ENCODE measurements around the gene TNFRSF1A.
"Not testable (repeated sequence)": the region's sequence is repeated elsewhere in the genome, so short reads cannot be mapped to it uniquely, and the experiment has no call there.

Gene TNFRSF1A

GRCh38 chr12:6294156-6295093 lies 47.5 kb downstream of the TNFRSF1A start:
- no peak overlapping the region for H3K27ac ChIP-seq
- no peak overlapping the region for H3K4me3 ChIP-seq (ENCODE audit: low read depth in 1 of 2, low read length in 1 of 2)

GRCh38 chr12:6292606-6293005 lies 49.3 kb downstream of the TNFRSF1A start:
- Histone ChIP-seq H3K4me1 (ENCODE audit: control insufficient read depth in 1 of 2, insufficient read depth in 1 of 2, low read depth in 1 of 2, low read length in 1 of 2) (no peaks in the 10 kb centered on the region), H3K27ac (no peak overlapping the region), H3K27me3 (no peaks in the 10 kb centered on the region), H3K36me3 (no peaks in the 10 kb centered on the region), H3K9me3 (no peaks in the 10 kb centered on the region), H3K4me3 (ENCODE audit: low read depth in 1 of 2, low read length in 1 of 2) (no peak overlapping the region)
- TF ChIP-seq CTCF (IDR thresholded peaks at IDR 0.05): no peak

More at GRCh38 chr12:6294156-6295093, 47.5 kb downstream of the TNFRSF1A start:
- H3K9me3 ChIP-seq: no peaks in the 10 kb centered on the region
- no peaks in the 10 kb centered on the region for H3K27me3 ChIP-seq
- no peaks in the 10 kb centered on the region for H3K4me1 ChIP-seq (ENCODE audit: control insufficient read depth in 1 of 2, insufficient read depth in 1 of 2, low read depth in 1 of 2, low read length in 1 of 2)
- no peak for TF ChIP-seq CTCF (IDR thresholded peaks at IDR 0.05)
- no peaks in the 10 kb centered on the region for H3K36me3 ChIP-seq

DNA sequence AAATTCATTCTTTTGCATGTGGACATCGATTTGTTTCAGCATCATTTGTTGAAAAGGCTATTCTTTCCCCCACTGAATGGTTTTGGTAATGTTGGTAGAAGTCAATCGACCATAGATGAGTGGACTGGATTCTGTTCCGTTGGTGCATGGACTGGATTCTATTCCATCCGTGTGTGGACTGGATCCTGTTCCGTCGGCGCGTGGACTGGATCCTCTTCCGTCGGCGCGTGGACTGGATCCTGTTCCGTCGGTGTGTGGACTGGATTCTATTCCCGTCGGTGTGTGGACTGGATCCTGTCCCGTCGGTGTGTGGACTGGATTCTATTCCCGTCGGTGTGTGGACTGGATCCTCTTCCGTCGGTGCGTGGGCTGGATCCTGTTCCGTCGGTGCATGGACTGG lies 52.0 kb downstream of the TNFRSF1A start:
- H3K27ac ChIP-seq; H3K4me1 ChIP-seq (ENCODE audit: control insufficient read depth in 1 of 2, insufficient read depth in 1 of 2, low read depth in 1 of 2, low read length in 1 of 2); H3K4me3 ChIP-seq (ENCODE audit: low read depth in 1 of 2, low read length in 1 of 2); H3K9me3 ChIP-seq; H3K36me3 ChIP-seq: not testable (repeated sequence)
- H3K27me3 ChIP-seq: peaks cover 14% of the 10 kb centered on the region

- H3K4me1 ChIP-seq (ENCODE audit: control insufficient read depth in 1 of 2, insufficient read depth in 1 of 2, low read depth in 1 of 2, low read length in 1 of 2); H3K27ac ChIP-seq; H3K4me3 ChIP-seq (ENCODE audit: low read depth in 1 of 2, low read length in 1 of 2); H3K9me3 ChIP-seq; H3K36me3 ChIP-seq: not testable (repeated sequence)
- H3K27me3 ChIP-seq: peaks cover 14% of the 10 kb centered on the region
Observed at GRCh38 chr12:6289081-6289480, 52.8 kb downstream of the TNFRSF1A start.

DNA sequence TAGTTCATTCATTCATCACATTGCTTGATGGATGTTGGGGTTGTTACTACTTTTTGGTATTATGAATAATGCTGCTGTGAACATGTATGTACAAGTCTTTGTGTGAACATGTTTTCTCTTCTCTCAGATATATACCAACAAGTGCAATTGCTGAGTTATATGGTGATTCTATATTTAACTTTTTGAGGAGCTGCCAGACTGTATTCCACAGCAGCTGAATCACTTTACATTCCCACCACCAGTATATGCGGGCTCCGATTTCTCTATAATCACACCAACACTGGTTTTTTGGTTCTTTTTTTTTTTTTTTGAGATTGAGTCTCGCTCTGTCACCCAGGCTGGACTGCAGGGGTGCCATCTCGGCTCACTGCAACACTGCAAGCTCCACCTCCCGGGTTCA lies 53.6 kb downstream of the TNFRSF1A start:
- Histone ChIP-seq H3K27me3 (peaks cover 14% of the 10 kb centered on the region), H3K4me1 (ENCODE audit: control insufficient read depth in 1 of 2, insufficient read depth in 1 of 2, low read depth in 1 of 2, low read length in 1 of 2) (no peaks in the 10 kb centered on the region), H3K4me3 (ENCODE audit: low read depth in 1 of 2, low read length in 1 of 2) (no peak overlapping the region), H3K9me3 (no peaks in the 10 kb centered on the region), H3K36me3 (no peaks in the 10 kb centered on the region), H3K27ac (no peak overlapping the region)
- no peak for TF ChIP-seq CTCF (IDR thresholded peaks at IDR 0.05)

GRCh38 chr12:6285532-6286306 lies 56.2 kb downstream of the TNFRSF1A start:
- Histone ChIP-seq H3K4me3 (ENCODE audit: low read depth in 1 of 2, low read length in 1 of 2) (no peak overlapping the region), H3K4me1 (ENCODE audit: control insufficient read depth in 1 of 2, insufficient read depth in 1 of 2, low read depth in 1 of 2, low read length in 1 of 2) (no peaks in the 10 kb centered on the region), H3K27ac (no peak overlapping the region), H3K9me3 (no peaks in the 10 kb centered on the region), H3K36me3 (no peaks in the 10 kb centered on the region), H3K27me3 (peaks cover 14% of the 10 kb centered on the region)
- TF ChIP-seq CTCF (IDR thresholded peaks at IDR 0.05): no peak
